GM12878 (cell line): ENCODE results near the gene USP37. TPM values are rescaled to one million over a fixed set of nuclear protein-coding genes. Genes with fewer than 3 reads are reported as not detected.

Experiments
- ASH2L ChIP-seq: fragments of 300-600, 200-600 bp; sonication (generic); IDR thresholded peaks from 2 replicates; pipeline ENCODE4 v1.6.1; 2017; ENCODE audit warnings: low read depth, mild to moderate bottlenecking, borderline replicate concordance
- ATF7 ChIP-seq: fragments of 450-650 bp; IDR thresholded peaks from 2 replicates; pipeline ENCODE4 v1.6.1; 2016; ENCODE audit warnings: low read depth, mild to moderate bottlenecking
- BCL11A ChIP-seq: IDR thresholded peaks from 2 replicates; pipeline ENCODE4 v1.6.1; 2011; ENCODE audit warnings: low read depth, low read length
- CBFB ChIP-seq: IDR thresholded peaks from 2 replicates; pipeline ENCODE4 v1.6.1; 2016; ENCODE audit warnings: antibody characterized with exemption, low read depth
- EP300 ChIP-seq, 2 experiments: fragments of 150-350 bp in 1 of 2; IDR thresholded peaks; 2 replicates each; pipeline ENCODE4 v1.6.1; 2011 to 2012; ENCODE audit warnings: low read depth in 2 of 2, low read length in 2 of 2, borderline replicate concordance in 1 of 2, improper control_type of control experiment in 1 of 2, inconsistent platforms in 1 of 2; ENCODE audit not compliant: control insufficient read depth in 1 of 2
- ESRRA ChIP-seq: IDR thresholded peaks from 2 replicates; pipeline ENCODE4 v1.6.1; 2012; ENCODE audit warnings: mild to moderate bottlenecking, low read length, improper control_type of control experiment
- IKZF1 ChIP-seq: fragments of 450-650 bp; conservative IDR thresholded peaks from 2 replicates; pipeline ENCODE4 v1.6.1; 2017; ENCODE audit warnings: antibody characterized with exemption, mild to moderate bottlenecking
- KAT2A ChIP-seq: conservative IDR thresholded peaks from 2 replicates; pipeline ENCODE4 v1.6.1; 2011; ENCODE audit warnings: low read depth, low read length; ENCODE audit not compliant: control insufficient read depth
- NFYB ChIP-seq: IDR thresholded peaks from 2 replicates; pipeline ENCODE4 v1.6.1; 2011; ENCODE audit warnings: low read depth, mild to moderate bottlenecking, low read length, improper control_type of control experiment, moderate library complexity; ENCODE audit not compliant: insufficient read depth
- POLR2A ChIP-seq: IDR thresholded peaks from 2 replicates; pipeline ENCODE4 v1.6.1; 2011; ENCODE audit warnings: low read depth, mild to moderate bottlenecking, low read length
- SMAD5 ChIP-seq: IDR thresholded peaks from 2 replicates; pipeline ENCODE4 v1.6.1; 2016; ENCODE audit warnings: antibody characterized with exemption, low read depth
- SRF ChIP-seq, 2 experiments: IDR thresholded peaks; 2 replicates each; pipeline ENCODE4 v1.6.1; 2011; ENCODE audit warnings: low read depth in 2 of 2, low read length in 2 of 2, mild to moderate bottlenecking in 1 of 2, moderate library complexity in 1 of 2
- ZNF217 ChIP-seq: fragments of 450-650 bp; IDR thresholded peaks from 2 replicates; pipeline ENCODE4 v1.6.1; 2017; ENCODE audit warnings: antibody characterized with exemption, mild to moderate bottlenecking
- ZZZ3 ChIP-seq: IDR thresholded peaks from 2 replicates; pipeline ENCODE4 v1.6.1; 2011; ENCODE audit warnings: low read depth; ENCODE audit not compliant: control insufficient read depth, insufficient read length
- polyA plus RNA-seq, 11 experiments: library from polyadenylated mRNA; depleted of rRNA in 4 of 11; unstranded in 6 of 11; stranded (reverse) in 5 of 11; fragments of >200 nt; fragmentation: Nextera tagmentation in 4 of 11; fragmentation: Illumina TruSeq in 1 of 11; extraction: Ambion mirVana in 4 of 11; extraction: Trizol in 1 of 11; gene quantifications; 1 replicate in 1 of 11; 2 replicates in 10 of 11; pipeline versions ENCODE4 v1.2.1 to v1.2.3, GENCODE V29; 2011 to 2016; ENCODE audit warnings: inconsistent platforms in 2 of 11, missing spikeins in 2 of 11, low read depth in 1 of 11
- total RNA-seq, 4 experiments: library from RNA; depleted of rRNA in 3 of 4; stranded (reverse); fragments of >200 nt in 3 of 4; fragmentation: Illumina TruSeq in 1 of 4; extraction: Trizol in 1 of 4; gene quantifications; 2 replicates each; pipeline versions ENCODE4 v1.2.1 to v1.2.3, GENCODE V29; 2013 to 2021
- TF ChIP-seq, protein P1 (sequence below): IDR thresholded peaks from 2 replicates; pipeline ENCODE4 v1.6.1; 2012; ENCODE audit warnings: mild to moderate bottlenecking, low read depth, low read length
- TF ChIP-seq, protein P2 (sequence below): IDR thresholded peaks from 2 replicates; pipeline ENCODE4 v1.6.1; 2012; ENCODE audit warnings: improper control_type of control experiment, low read depth, low read length; ENCODE audit not compliant: insufficient replicate concordance
- TF ChIP-seq, protein P3 (sequence below): IDR thresholded peaks from 2 replicates; pipeline ENCODE4 v1.6.1; 2012; ENCODE audit warnings: low read depth, low read length, improper control_type of control experiment
- TF ChIP-seq, protein P4 (sequence below): IDR thresholded peaks from 2 replicates; pipeline ENCODE4 v1.6.1; 2011; ENCODE audit warnings: borderline replicate concordance, low read depth, mild to moderate bottlenecking, moderate library complexity, low read length; ENCODE audit not compliant: insufficient read depth, poor library complexity, severe bottlenecking

The USP37 gene
- total and polyA plus RNA-seq, 10 of the 15 experiments (the other 5 are each of a cell fraction or from before 2014, with no cell fraction given) = 2.8 to 16.0 (median 10.4) TPM

DNA sequence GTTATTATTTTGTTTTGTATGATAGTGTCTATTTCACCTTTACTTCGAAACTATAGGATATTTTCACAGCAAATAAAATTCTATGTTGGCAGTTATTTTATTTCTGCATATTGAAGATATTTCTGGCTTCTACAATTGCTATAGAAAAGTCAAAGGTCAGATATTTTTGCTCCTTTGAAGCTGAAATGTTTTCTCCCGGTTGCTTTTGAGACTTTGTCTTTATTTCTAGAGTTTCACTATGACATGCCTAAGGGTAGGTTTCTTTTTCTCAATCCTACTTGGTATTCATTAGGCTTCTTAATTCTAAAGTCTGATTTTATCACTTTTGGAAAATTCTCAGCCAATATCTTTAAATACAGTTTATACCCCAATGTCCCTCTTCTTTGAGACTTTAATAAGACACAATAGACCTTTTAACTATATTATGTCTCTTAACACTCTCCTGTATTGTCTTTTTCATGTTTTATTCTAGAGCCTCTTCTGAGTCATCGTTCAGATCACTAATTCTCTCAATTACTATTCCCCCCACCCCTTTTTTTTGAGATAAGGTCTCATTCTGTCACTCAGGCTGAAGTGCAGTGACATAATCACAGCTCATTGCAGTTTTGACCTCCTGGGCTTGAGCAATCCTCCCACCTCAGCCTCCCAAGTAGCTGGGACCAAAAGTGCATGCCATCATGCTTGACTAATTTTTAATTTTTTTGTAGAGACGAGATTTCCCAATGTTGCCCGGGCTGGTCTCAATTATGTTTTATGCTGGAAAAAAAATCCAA, 50.5 kb downstream of the USP37 start (continued):
- no peak for TF ChIP-seq NFYB
- TF ChIP-seq ATF7 = peak; percentile 79
- TF ChIP-seq, protein P1, sequence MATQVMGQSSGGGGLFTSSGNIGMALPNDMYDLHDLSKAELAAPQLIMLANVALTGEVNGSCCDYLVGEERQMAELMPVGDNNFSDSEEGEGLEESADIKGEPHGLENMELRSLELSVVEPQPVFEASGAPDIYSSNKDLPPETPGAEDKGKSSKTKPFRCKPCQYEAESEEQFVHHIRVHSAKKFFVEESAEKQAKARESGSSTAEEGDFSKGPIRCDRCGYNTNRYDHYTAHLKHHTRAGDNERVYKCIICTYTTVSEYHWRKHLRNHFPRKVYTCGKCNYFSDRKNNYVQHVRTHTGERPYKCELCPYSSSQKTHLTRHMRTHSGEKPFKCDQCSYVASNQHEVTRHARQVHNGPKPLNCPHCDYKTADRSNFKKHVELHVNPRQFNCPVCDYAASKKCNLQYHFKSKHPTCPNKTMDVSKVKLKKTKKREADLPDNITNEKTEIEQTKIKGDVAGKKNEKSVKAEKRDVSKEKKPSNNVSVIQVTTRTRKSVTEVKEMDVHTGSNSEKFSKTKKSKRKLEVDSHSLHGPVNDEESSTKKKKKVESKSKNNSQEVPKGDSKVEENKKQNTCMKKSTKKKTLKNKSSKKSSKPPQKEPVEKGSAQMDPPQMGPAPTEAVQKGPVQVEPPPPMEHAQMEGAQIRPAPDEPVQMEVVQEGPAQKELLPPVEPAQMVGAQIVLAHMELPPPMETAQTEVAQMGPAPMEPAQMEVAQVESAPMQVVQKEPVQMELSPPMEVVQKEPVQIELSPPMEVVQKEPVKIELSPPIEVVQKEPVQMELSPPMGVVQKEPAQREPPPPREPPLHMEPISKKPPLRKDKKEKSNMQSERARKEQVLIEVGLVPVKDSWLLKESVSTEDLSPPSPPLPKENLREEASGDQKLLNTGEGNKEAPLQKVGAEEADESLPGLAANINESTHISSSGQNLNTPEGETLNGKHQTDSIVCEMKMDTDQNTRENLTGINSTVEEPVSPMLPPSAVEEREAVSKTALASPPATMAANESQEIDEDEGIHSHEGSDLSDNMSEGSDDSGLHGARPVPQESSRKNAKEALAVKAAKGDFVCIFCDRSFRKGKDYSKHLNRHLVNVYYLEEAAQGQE = no peak
- no peak for TF ChIP-seq POLR2A
- no peak for TF ChIP-seq SMAD5
- no peak for TF ChIP-seq ZZZ3
- TF ChIP-seq, protein P2, sequence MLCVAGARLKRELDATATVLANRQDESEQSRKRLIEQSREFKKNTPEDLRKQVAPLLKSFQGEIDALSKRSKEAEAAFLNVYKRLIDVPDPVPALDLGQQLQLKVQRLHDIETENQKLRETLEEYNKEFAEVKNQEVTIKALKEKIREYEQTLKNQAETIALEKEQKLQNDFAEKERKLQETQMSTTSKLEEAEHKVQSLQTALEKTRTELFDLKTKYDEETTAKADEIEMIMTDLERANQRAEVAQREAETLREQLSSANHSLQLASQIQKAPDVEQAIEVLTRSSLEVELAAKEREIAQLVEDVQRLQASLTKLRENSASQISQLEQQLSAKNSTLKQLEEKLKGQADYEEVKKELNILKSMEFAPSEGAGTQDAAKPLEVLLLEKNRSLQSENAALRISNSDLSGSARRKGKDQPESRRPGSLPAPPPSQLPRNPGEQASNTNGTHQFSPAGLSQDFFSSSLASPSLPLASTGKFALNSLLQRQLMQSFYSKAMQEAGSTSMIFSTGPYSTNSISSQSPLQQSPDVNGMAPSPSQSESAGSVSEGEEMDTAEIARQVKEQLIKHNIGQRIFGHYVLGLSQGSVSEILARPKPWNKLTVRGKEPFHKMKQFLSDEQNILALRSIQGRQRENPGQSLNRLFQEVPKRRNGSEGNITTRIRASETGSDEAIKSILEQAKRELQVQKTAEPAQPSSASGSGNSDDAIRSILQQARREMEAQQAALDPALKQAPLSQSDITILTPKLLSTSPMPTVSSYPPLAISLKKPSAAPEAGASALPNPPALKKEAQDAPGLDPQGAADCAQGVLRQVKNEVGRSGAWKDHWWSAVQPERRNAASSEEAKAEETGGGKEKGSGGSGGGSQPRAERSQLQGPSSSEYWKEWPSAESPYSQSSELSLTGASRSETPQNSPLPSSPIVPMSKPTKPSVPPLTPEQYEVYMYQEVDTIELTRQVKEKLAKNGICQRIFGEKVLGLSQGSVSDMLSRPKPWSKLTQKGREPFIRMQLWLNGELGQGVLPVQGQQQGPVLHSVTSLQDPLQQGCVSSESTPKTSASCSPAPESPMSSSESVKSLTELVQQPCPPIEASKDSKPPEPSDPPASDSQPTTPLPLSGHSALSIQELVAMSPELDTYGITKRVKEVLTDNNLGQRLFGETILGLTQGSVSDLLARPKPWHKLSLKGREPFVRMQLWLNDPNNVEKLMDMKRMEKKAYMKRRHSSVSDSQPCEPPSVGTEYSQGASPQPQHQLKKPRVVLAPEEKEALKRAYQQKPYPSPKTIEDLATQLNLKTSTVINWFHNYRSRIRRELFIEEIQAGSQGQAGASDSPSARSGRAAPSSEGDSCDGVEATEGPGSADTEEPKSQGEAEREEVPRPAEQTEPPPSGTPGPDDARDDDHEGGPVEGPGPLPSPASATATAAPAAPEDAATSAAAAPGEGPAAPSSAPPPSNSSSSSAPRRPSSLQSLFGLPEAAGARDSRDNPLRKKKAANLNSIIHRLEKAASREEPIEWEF = no peak
- TF ChIP-seq, protein P3, sequence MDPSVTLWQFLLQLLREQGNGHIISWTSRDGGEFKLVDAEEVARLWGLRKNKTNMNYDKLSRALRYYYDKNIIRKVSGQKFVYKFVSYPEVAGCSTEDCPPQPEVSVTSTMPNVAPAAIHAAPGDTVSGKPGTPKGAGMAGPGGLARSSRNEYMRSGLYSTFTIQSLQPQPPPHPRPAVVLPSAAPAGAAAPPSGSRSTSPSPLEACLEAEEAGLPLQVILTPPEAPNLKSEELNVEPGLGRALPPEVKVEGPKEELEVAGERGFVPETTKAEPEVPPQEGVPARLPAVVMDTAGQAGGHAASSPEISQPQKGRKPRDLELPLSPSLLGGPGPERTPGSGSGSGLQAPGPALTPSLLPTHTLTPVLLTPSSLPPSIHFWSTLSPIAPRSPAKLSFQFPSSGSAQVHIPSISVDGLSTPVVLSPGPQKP = no peak
- TF ChIP-seq ZNF217 = no peak
- TF ChIP-seq SRF (IDR thresholded peaks at IDR 0.05; ENCODE audit: low read depth in 2 of 2, low read length in 2 of 2) = no peak
- no peak for TF ChIP-seq ESRRA
- TF ChIP-seq BCL11A = 0 out of 2 replicates have a peak, but pooled peaks have one; percentile 13
- no peak for TF ChIP-seq KAT2A
- TF ChIP-seq, protein P4, sequence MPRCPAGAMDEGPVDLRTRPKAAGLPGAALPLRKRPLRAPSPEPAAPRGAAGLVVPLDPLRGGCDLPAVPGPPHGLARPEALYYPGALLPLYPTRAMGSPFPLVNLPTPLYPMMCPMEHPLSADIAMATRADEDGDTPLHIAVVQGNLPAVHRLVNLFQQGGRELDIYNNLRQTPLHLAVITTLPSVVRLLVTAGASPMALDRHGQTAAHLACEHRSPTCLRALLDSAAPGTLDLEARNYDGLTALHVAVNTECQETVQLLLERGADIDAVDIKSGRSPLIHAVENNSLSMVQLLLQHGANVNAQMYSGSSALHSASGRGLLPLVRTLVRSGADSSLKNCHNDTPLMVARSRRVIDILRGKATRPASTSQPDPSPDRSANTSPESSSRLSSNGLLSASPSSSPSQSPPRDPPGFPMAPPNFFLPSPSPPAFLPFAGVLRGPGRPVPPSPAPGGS = no peak
- no peak for TF ChIP-seq EP300 (IDR thresholded peaks at IDR 0.05; ENCODE audit: borderline replicate concordance in 1 of 2, control insufficient read depth in 1 of 2, low read depth in 2 of 2, low read length in 2 of 2)
- TF ChIP-seq IKZF1 = no peak
- no peak for TF ChIP-seq ASH2L
- TF ChIP-seq CBFB = no peak
